ENCODE results near the gene FAM168B. TPM values are rescaled to one million over a fixed set of nuclear protein-coding genes. Genes with fewer than 3 reads are reported as not detected.

Gene FAM168B
- polyA plus RNA-seq, 2 of the 4 experiments (the other 2 are of a cell fraction): 83.2 to 86.8 TPM

GRCh38 chr2:131046918-131047652 is 46.2 kb downstream of the FAM168B start:
- FAIRE-seq (no peak), DNase-seq (ENCODE audit: low read depth in 1 of 2, low spot score in 1 of 2) (no peak), ATAC-seq (no peak)
- 92% methylated on average over 18 of the region's 18 CpGs for WGBS (ENCODE audit: missing lambda C conversion rate)
- POLR2A ChIA-PET: no interaction called here
- no peak for TF ChIP-seq FOSB (CRISPR knock-in tag; IDR thresholded peaks at IDR 0.05)
- CTCF ChIA-PET: interaction anchor here (0.9 kb wide), 1 partner anchor 249 kb away, joined by 3 read pairs; no protein-coding TSS in a partner anchor
- H3K27ac ChIP-seq: no peak overlapping the region
- no peak overlapping the region for H3K4me2 ChIP-seq
- H3K4me3 ChIP-seq: no peak overlapping the region
- no peaks in the 10 kb centered on the region for H3K9me3 ChIP-seq
- no peaks in the 10 kb centered on the region for H3K4me1 ChIP-seq

GRCh38 chr2:131046028-131046917 is 47.0 kb downstream of the FAM168B start:
- POLR2A ChIA-PET: no interaction called here
- TF ChIP-seq CTCF (IDR thresholded peaks at IDR 0.05) (no peak), POLR2AphosphoS2 (conservative IDR thresholded peaks at IDR 0.05; ENCODE audit: low read length) (peak; percentile 60; the same call in 1 of the 2 replicates), PBX3 (IDR thresholded peaks at IDR 0.05) (no peak)
- Histone ChIP-seq H3K4me1 (no peaks in the 10 kb centered on the region), H3K4me3 (no peak overlapping the region), H3K4me2 (no peak overlapping the region), H3K27ac (no peak overlapping the region), H3K9me3 (no peaks in the 10 kb centered on the region)
- CTCF ChIA-PET: no interaction called here
- FAIRE-seq (no peak), DNase-seq (ENCODE audit: low read depth in 1 of 2, low spot score in 1 of 2) (no peak), ATAC-seq (peak; percentile 11; a peak in 3 of 6 replicates)
- WGBS (ENCODE audit: missing lambda C conversion rate): 94% methylated on average over 25 of the region's 32 CpGs

GRCh38 chr2:131045286-131046027 is 47.8 kb downstream of the FAM168B start:
- Histone ChIP-seq H3K27ac (no peak overlapping the region), H3K4me3 (no peak overlapping the region), H3K9me3 (no peaks in the 10 kb centered on the region), H3K4me1 (no peaks in the 10 kb centered on the region), H3K4me2 (no peak overlapping the region)
- whole genome bisulfite sequencing (ENCODE audit: missing lambda C conversion rate): 92% methylated on average over 6 of the region's 8 CpGs
- ChIA-PET CTCF (no interaction called here), POLR2A (no interaction called here)
- ATAC-seq: peak in 1 of 2 experiments; percentile 17; a peak in 3 of 6 replicates
- no peak for DNase-seq (ENCODE audit: low read depth in 1 of 2, low spot score in 1 of 2)
- FAIRE-seq: no peak
- no peak for TF ChIP-seq EP300 (IDR thresholded peaks at IDR 0.05)
- no peak for TF ChIP-seq USF2 (IDR thresholded peaks at IDR 0.05)
- TF ChIP-seq NPAS2 (CRISPR knock-in tag; IDR thresholded peaks at IDR 0.05; ENCODE audit: borderline replicate concordance): no peak
- no peak for TF ChIP-seq MAFK (IDR thresholded peaks at IDR 0.05; ENCODE audit: partially characterized antibody)
- no peak for TF ChIP-seq MAZ (IDR thresholded peaks at IDR 0.05; ENCODE audit: borderline replicate concordance, low read depth, low read length)
- no peak for TF ChIP-seq BCL3 (IDR thresholded peaks at IDR 0.05)
- TF ChIP-seq FOXS1 (CRISPR knock-in tag; IDR thresholded peaks at IDR 0.05): no peak
- TF ChIP-seq ZSCAN20 (CRISPR knock-in tag; IDR thresholded peaks at IDR 0.05): no peak
- no peak for TF ChIP-seq KDM5A (IDR thresholded peaks at IDR 0.05)
- TF ChIP-seq RARB (CRISPR knock-in tag; IDR thresholded peaks at IDR 0.05): no peak
- TF ChIP-seq RAD21 (conservative IDR thresholded peaks at IDR 0.05 in 1 of 2, IDR thresholded peaks at IDR 0.05 in 1 of 2): no peak
- TF ChIP-seq PBX3 (IDR thresholded peaks at IDR 0.05): no peak
- TF ChIP-seq CHD2 (IDR thresholded peaks at IDR 0.05; ENCODE audit: low read length, partially characterized antibody): no peak
- no peak for TF ChIP-seq TP53 (CRISPR knock-in tag; IDR thresholded peaks at IDR 0.05)
- no peak for TF ChIP-seq HMGXB4 (CRISPR knock-in tag; IDR thresholded peaks at IDR 0.05; ENCODE audit: borderline replicate concordance)
- TF ChIP-seq FOSL2 (IDR thresholded peaks at IDR 0.05): no peak
- no peak for TF ChIP-seq FOSL2 (CRISPR knock-in tag; IDR thresholded peaks at IDR 0.05)

All from A549 (cell line).